GM21619 (cell line): ENCODE data around the gene KRT3.

ENCODE experiments used
- ATAC-seq: cut with Tn5 transposase; IDR thresholded peaks from one replicate; pipeline ENCODE4 v1.9.1; 2021; ENCODE audit not compliant: unreplicated experiment

KRT3 gene

GRCh38 chr12:52783563-52784316 is 12.2 kb downstream of the KRT3 start:
- no peak for ATAC-seq

GRCh38 chr12:52782502-52782901 is 13.4 kb downstream of the KRT3 start:
- no peak for ATAC-seq

- no peak for ATAC-seq
Measured at GRCh38 chr12:52781399-52782082, 14.4 kb downstream of the KRT3 start.

- no peak for ATAC-seq
Measured at GRCh38 chr12:52779914-52780313, 16.0 kb downstream of the KRT3 start.

GRCh38 chr12:52778833-52779232 is 17.1 kb downstream of the KRT3 start:
- ATAC-seq, result no peak

- ATAC-seq, result no peak
Measured at GRCh38 chr12:52777566-52777965, 18.4 kb downstream of the KRT3 start.

GRCh38 chr12:52776913-52777395 is 19.0 kb downstream of the KRT3 start, which contains the start of gene KRT76:
Gene KRT76 (minus strand): TSS chr12:52777345. CDS start chr12:52777291, 54 bp downstream.
- no peak for ATAC-seq

- ATAC-seq, result no peak
Measured at GRCh38 chr12:52776435-52776834, 19.5 kb downstream of the KRT3 start.

- no peak for ATAC-seq
Measured at GRCh38 chr12:52774629-52775250, 21.2 kb downstream of the KRT3 start.

- ATAC-seq, result no peak
Measured at GRCh38 chr12:52772772-52773171, 23.1 kb downstream of the KRT3 start.

- ATAC-seq, result no peak
Measured at GRCh38 chr12:52772188-52772587, 23.7 kb downstream of the KRT3 start.

GRCh38 chr12:52771505-52771904 is 24.4 kb downstream of the KRT3 start:
- no peak for ATAC-seq

GRCh38 chr12:52771088-52771487 is 24.8 kb downstream of the KRT3 start:
- ATAC-seq, result no peak

- ATAC-seq, result no peak
Measured at GRCh38 chr12:52769946-52770345, 26.0 kb downstream of the KRT3 start.

- no peak for ATAC-seq
Measured at GRCh38 chr12:52769354-52769753, 26.6 kb downstream of the KRT3 start.

- ATAC-seq, result no peak
Measured at GRCh38 chr12:52768479-52769200, 27.3 kb downstream of the KRT3 start.

GRCh38 chr12:52767427-52767826 is 28.5 kb downstream of the KRT3 start:
- ATAC-seq, result no peak

- no peak for ATAC-seq
Measured at GRCh38 chr12:52767020-52767379, 28.9 kb downstream of the KRT3 start.

GRCh38 chr12:52766351-52767019 is 29.4 kb downstream of the KRT3 start:
- ATAC-seq, result no peak

GRCh38 chr12:52765702-52766101 is 30.2 kb downstream of the KRT3 start:
- ATAC-seq, result no peak

- no peak for ATAC-seq
Measured at GRCh38 chr12:52763991-52764390, 31.9 kb downstream of the KRT3 start.
